Colonic mucosa (tissue), 4 donors: ENCODE data around the gene EPB41L4A. TPM values are rescaled to one million over a fixed set of nuclear protein-coding genes. Genes with fewer than 3 reads are reported as not detected.

Experiments
- DNase-seq: peaks from one replicate; pipeline ENCODE4 v3.0.0-alpha.2; 2020
- H3K27ac ChIP-seq: fragments of 200-600 bp; one replicate; pipeline ENCODE4 v1.8.0; 2021
- H3K27me3 ChIP-seq: fragments of 200-600 bp; one replicate; pipeline ENCODE4 v1.8.0; 2021
- H3K36me3 ChIP-seq: fragments of 200-600 bp; one replicate; pipeline ENCODE4 v1.8.0; 2021
- H3K4me1 ChIP-seq: fragments of 200-600 bp; one replicate; pipeline ENCODE4 v1.8.0; 2021; ENCODE audit warnings: mild to moderate bottlenecking
- H3K4me3 ChIP-seq: fragments of 200-600 bp; one replicate; pipeline ENCODE4 v1.8.0; 2021
- H3K9ac ChIP-seq, 2 donors: one replicate each; pipeline ENCODE4 v1.7.0; 2013; ENCODE audit warnings: control low read depth in 2 of 2, low read depth in 2 of 2, low read length in 2 of 2
- H3K9me3 ChIP-seq: fragments of 200-600 bp; one replicate; pipeline ENCODE4 v1.8.0; 2021
- intact Hi-C: fragments of 100-400 bp; cut with DNase I; formaldehyde crosslinking; loops from one replicate; pipeline ENCODE4 v1.14.1; 2022
- total RNA-seq, 2 donors: library from RNA; stranded (reverse); fragmentation: NEBNext Ultra II Directional in 1 of 2; extraction: Animal tissue kit (Norgen Biotek cat#: 25700) in 1 of 2; gene quantifications; one replicate each; pipeline ENCODE4 v1.2.1, GENCODE V29; 2021
- TF ChIP-seq, protein P1 (sequence below): fragments of 200-600 bp; IDR thresholded peaks from one replicate; pipeline ENCODE4 v1.8.0; 2022; ENCODE audit warnings: antibody characterized with exemption, mild to moderate bottlenecking
- donor health status: healthy.
- donor health status: DM: no; HTN: no; CAD: no.
- donor health status: DM: no; HTN: no; CAD: no.

The EPB41L4A gene
- total RNA-seq, 2 donors from 2014 or later, result 10.1 to 18.0 TPM

DNA sequence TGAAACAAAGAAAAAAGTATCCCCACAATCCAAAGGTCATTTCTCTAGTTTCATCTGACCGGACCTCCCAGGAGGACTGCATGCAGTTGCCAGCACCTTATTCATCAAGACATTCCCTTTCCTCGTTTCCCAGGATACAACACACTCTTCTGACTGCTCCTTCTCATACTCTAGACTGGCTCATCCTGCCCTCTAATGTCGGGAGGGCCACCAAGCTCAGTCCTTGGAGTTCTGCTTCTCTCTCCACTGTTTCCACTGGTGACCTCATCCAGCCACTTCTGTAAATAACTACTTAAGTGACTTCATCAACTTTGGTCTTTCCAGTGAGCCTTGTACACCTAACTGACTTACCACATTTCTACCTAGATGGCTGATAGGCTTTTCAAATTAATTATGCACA, 179.1 kb downstream of the EPB41L4A start:
- no peaks in the 10 kb centered on the region for H3K4me1 ChIP-seq
- H3K9ac ChIP-seq, result no peak overlapping the region
- no peak overlapping the region for H3K27ac ChIP-seq
- no peak for DNase-seq
- H3K36me3 ChIP-seq, result no peaks in the 10 kb centered on the region
- H3K9me3 ChIP-seq, result no peaks in the 10 kb centered on the region
- intact Hi-C loops, result no loop called here
- TF ChIP-seq, protein P1, sequence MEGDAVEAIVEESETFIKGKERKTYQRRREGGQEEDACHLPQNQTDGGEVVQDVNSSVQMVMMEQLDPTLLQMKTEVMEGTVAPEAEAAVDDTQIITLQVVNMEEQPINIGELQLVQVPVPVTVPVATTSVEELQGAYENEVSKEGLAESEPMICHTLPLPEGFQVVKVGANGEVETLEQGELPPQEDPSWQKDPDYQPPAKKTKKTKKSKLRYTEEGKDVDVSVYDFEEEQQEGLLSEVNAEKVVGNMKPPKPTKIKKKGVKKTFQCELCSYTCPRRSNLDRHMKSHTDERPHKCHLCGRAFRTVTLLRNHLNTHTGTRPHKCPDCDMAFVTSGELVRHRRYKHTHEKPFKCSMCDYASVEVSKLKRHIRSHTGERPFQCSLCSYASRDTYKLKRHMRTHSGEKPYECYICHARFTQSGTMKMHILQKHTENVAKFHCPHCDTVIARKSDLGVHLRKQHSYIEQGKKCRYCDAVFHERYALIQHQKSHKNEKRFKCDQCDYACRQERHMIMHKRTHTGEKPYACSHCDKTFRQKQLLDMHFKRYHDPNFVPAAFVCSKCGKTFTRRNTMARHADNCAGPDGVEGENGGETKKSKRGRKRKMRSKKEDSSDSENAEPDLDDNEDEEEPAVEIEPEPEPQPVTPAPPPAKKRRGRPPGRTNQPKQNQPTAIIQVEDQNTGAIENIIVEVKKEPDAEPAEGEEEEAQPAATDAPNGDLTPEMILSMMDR, result no peak
- no peaks in the 10 kb centered on the region for H3K27me3 ChIP-seq
- no peak overlapping the region for H3K4me3 ChIP-seq

DNA sequence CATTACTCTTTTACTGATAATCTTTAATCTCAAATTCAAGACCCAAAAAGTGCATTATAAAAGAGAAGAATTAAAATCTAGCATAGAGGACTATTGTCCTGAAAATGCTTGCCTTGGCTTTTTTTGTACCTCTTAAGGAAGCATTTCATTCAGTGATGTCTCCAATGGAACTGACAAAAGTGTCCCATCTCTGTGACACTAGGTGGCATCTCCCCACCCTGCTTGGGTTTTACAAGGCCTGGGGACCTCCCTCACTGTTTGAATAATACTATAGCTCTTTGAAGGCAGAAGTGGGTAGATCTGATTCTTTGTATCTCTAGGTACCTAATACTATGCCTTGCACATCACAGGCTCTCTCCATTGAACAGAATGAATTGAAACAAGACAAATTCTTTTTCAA, 180.6 kb downstream of the EPB41L4A start:
- Histone ChIP-seq H3K9ac (no peak overlapping the region), H3K36me3 (no peaks in the 10 kb centered on the region), H3K27ac (no peak overlapping the region), H3K4me1 (no peaks in the 10 kb centered on the region), H3K9me3 (no peaks in the 10 kb centered on the region), H3K4me3 (no peak overlapping the region), H3K27me3 (no peaks in the 10 kb centered on the region)
- no peak for DNase-seq
- intact Hi-C loops, result no loop called here
- TF ChIP-seq, protein P1, result no peak

DNA sequence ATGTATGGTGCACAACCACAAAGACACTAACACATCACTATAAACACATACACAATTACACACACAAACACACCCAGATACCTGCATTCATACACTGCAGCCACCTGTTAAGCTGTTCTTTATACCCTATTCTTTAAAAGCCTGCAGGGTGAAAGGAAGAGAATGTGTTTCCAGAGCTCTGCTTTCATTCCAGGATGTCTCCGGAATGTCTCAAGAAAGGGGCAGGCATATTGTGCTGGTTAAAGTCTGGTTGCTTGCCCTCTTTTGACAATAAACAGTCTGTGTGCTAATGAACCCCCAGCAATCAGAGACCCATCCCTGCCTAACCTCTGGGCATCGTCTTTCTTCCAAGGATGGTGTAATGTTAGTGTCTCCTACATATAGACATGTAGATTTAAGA, 181.6 kb downstream of the EPB41L4A start:
- H3K27me3 ChIP-seq, result no peaks in the 10 kb centered on the region
- H3K4me3 ChIP-seq, result no peak overlapping the region
- no peaks in the 10 kb centered on the region for H3K9me3 ChIP-seq
- H3K9ac ChIP-seq, result no peak overlapping the region
- TF ChIP-seq, protein P1, result no peak
- DNase-seq, result no peak
- no peaks in the 10 kb centered on the region for H3K4me1 ChIP-seq
- intact Hi-C loops, result no loop called here
- H3K36me3 ChIP-seq, result no peaks in the 10 kb centered on the region
- no peak overlapping the region for H3K27ac ChIP-seq

DNA sequence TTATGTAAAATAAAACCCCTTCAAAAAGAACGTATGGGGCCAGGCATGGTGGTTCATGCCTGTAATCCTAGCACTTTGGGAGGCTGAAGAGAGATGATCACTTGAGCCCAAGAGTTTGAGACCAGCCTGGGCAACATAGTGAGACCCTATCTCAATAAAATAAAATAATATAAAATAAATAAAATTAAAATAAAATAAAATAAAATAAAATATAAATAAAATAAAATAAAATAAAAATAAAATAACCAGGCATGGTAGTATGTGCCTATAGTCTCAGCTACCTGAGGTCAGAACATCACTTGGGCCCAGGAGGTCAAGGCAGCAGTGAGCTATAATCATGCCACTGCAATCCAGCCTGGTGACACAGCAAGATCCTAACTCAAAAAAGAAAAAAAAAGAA, 185.1 kb downstream of the EPB41L4A start:
- Histone ChIP-seq H3K4me1 (no peaks in the 10 kb centered on the region), H3K27me3 (no peaks in the 10 kb centered on the region), H3K27ac (no peak overlapping the region), H3K9ac (no peak overlapping the region), H3K36me3 (no peaks in the 10 kb centered on the region), H3K4me3 (no peak overlapping the region), H3K9me3 (no peaks in the 10 kb centered on the region)
- DNase-seq, result no peak
- TF ChIP-seq, protein P1, result no peak
- intact Hi-C loops, result no loop called here

DNA sequence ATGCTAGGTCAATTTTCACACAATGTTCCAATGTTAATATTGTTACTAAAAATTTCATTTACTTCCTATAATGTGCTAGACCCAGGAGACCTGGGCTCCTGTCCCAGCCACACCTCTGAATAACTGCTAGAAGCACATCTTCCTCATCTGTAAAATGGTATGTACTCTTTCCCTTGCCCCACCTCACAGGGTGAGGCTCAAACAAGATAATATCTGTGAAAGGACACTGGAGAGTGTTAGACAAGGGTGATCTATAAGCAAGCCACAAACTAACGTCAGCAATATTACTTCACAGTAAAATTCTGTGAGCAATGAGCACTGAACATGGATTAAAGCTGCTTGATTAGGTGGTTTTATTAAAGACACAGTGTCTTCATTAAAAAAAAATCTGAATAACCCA, 186.4 kb downstream of the EPB41L4A start:
- DNase-seq, result peak; percentile 53
- intact Hi-C loops, result no loop called here

More for the DNA sequence above, 186.4 kb downstream of the EPB41L4A start:
- Histone ChIP-seq H3K4me1 (peaks cover 9% of the 10 kb centered on the region), H3K27ac (peak overlapping the region; percentile 13), H3K27me3 (no peaks in the 10 kb centered on the region), H3K9ac (no peak overlapping the region), H3K4me3 (no peak overlapping the region), H3K36me3 (no peaks in the 10 kb centered on the region), H3K9me3 (no peaks in the 10 kb centered on the region)
- TF ChIP-seq, protein P1, result no peak
